DOHH2 (cell line): ENCODE results near the gene DAGLA.

ENCODE experiments used
- H3F3A ChIP-seq: fragments of 200-600 bp; sonication (generic), shearing (Covaris generic); 2 replicates; pipeline ENCODE4 v1.6.0; 2016; ENCODE audit warnings: antibody characterized with exemption, mild to moderate bottlenecking; ENCODE audit not compliant: control insufficient read depth, insufficient read depth
- H3K27ac ChIP-seq: fragments of 200-600 bp; sonication (generic); 2 replicates; pipeline ENCODE4 v1.5.1; 2014; ENCODE audit warnings: low read depth, mild to moderate bottlenecking, low read length, moderate library complexity
- H3K27me3 ChIP-seq: fragments of 200-600 bp; sonication (generic); 2 replicates; pipeline ENCODE4 v1.6.1; 2014; ENCODE audit warnings: mild to moderate bottlenecking, low read length, mixed read lengths; ENCODE audit not compliant: control insufficient read depth
- H3K36me3 ChIP-seq: fragments of 200-600 bp; sonication (generic); 2 replicates; pipeline ENCODE4 v1.6.1; 2014; ENCODE audit warnings: mild to moderate bottlenecking, low read length, moderate library complexity, mixed read lengths; ENCODE audit not compliant: control insufficient read depth
- H3K4me1 ChIP-seq: fragments of 200-600 bp; sonication (generic); 2 replicates; pipeline ENCODE4 v1.6.1; 2014; ENCODE audit warnings: mild to moderate bottlenecking, low read length, mixed read lengths; ENCODE audit not compliant: control insufficient read depth
- H3K4me2 ChIP-seq: fragments of 200-600 bp; sonication (generic); 2 replicates; pipeline ENCODE4 v1.6.0; 2014; ENCODE audit warnings: mild to moderate bottlenecking, low read length, moderate library complexity
- H3K4me3 ChIP-seq: fragments of 200-600 bp; sonication (generic); 2 replicates; pipeline ENCODE4 v1.5.1; 2014; ENCODE audit warnings: mild to moderate bottlenecking, low read length, mixed read lengths
- H3K79me2 ChIP-seq: fragments of 200-600 bp; sonication (generic); 2 replicates; pipeline ENCODE4 v1.6.1; 2014; ENCODE audit warnings: mild to moderate bottlenecking, low read length, mixed read lengths; ENCODE audit not compliant: control insufficient read depth
- H3K9me2 ChIP-seq: fragments of 200-600 bp; sonication (generic); replicated peaks from 2 replicates; pipeline ENCODE4 v1.6.1; 2014; ENCODE audit warnings: mild to moderate bottlenecking, low read length, mixed read lengths; ENCODE audit not compliant: control insufficient read depth
- H3K9me3 ChIP-seq: fragments of 200-600 bp; sonication (generic); 2 replicates; pipeline ENCODE4 v1.6.1; 2014; ENCODE audit warnings: antibody characterized with exemption, low read length, mixed read lengths; ENCODE audit not compliant: control insufficient read depth, insufficient read depth
- H4K20me1 ChIP-seq: fragments of 200-600 bp; sonication (generic); 2 replicates; pipeline ENCODE4 v1.6.0; 2014; ENCODE audit warnings: low read depth, mild to moderate bottlenecking, antibody characterized with exemption, low read length, moderate library complexity; ENCODE audit not compliant: control insufficient read depth, insufficient read depth
- CTCF ChIP-seq: fragments of 200-600 bp; sonication (generic); IDR thresholded peaks from one replicate; pipeline ENCODE4 v1.5.1; 2014; ENCODE audit warnings: antibody characterized with exemption, mild to moderate bottlenecking, low read depth, low read length; ENCODE audit not compliant: poor library complexity, severe bottlenecking
- EZH2phosphoT487 ChIP-seq: fragments of 200-600 bp; sonication (generic); IDR thresholded peaks from 2 replicates; pipeline ENCODE4 v1.6.1; 2017; ENCODE audit warnings: borderline replicate concordance, mild to moderate bottlenecking, antibody characterized with exemption, low read length, moderate library complexity, mixed read lengths

The DAGLA gene

GRCh38 chr11:61749591-61750217 is 69.5 kb downstream of the DAGLA start:
- no peaks in the 10 kb centered on the region for H3K36me3 ChIP-seq
- no peak overlapping the region for H3K27ac ChIP-seq
- no peak overlapping the region for H3K4me3 ChIP-seq
- H3K9me2 ChIP-seq: no peaks in the 10 kb centered on the region
- TF ChIP-seq CTCF: no peak
- TF ChIP-seq EZH2phosphoT487: no peak
- H3K4me2 ChIP-seq: no peak overlapping the region
- H3K4me1 ChIP-seq: no peaks in the 10 kb centered on the region
- no peaks in the 10 kb centered on the region for H3K79me2 ChIP-seq
- no peaks in the 10 kb centered on the region for H3F3A ChIP-seq
- no peaks in the 10 kb centered on the region for H4K20me1 ChIP-seq
- peaks cover 39% of the 10 kb centered on the region for H3K27me3 ChIP-seq
- no peaks in the 10 kb centered on the region for H3K9me3 ChIP-seq

DNA sequence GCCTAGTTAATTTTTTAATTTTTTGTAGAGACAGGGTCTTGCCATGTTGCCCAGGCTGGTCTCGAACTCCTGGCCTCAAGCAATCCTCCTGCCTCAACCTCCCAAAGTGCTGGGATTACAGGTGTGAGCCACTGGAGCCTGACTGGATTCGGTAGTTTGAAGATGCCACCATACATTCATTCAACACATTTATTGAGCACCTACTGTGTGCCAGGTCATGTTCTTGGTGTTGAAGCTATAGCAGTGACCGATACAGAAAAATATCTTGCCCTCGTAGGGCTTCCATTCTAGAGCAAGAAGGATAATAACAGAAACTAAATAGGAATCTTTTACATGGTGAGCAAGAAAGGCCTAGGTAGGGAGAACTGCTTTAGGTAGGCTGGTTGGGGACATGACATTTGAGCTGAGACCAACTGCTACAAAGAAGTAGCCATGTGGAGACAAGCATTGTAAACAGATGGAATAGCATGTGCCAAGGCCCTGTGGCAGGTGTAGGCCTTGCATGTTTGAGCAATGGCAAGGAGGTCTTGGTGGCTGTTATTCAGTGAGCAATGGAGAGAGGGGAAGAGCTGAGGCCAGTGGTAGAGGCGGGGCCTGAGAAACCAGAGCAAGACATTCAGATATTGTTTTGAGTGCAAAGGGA is 70.6 kb downstream of the DAGLA start:
- no peaks in the 10 kb centered on the region for H3F3A ChIP-seq
- no peak overlapping the region for H3K27ac ChIP-seq
- H3K9me2 ChIP-seq: no peaks in the 10 kb centered on the region
- H3K9me3 ChIP-seq: no peaks in the 10 kb centered on the region
- no peaks in the 10 kb centered on the region for H3K79me2 ChIP-seq
- no peak overlapping the region for H3K4me3 ChIP-seq
- no peaks in the 10 kb centered on the region for H3K36me3 ChIP-seq
- H4K20me1 ChIP-seq: no peaks in the 10 kb centered on the region
- peaks cover 39% of the 10 kb centered on the region for H3K27me3 ChIP-seq
- no peaks in the 10 kb centered on the region for H3K4me1 ChIP-seq
- TF ChIP-seq EZH2phosphoT487: no peak
- TF ChIP-seq CTCF: no peak
- H3K4me2 ChIP-seq: no peak overlapping the region

DNA sequence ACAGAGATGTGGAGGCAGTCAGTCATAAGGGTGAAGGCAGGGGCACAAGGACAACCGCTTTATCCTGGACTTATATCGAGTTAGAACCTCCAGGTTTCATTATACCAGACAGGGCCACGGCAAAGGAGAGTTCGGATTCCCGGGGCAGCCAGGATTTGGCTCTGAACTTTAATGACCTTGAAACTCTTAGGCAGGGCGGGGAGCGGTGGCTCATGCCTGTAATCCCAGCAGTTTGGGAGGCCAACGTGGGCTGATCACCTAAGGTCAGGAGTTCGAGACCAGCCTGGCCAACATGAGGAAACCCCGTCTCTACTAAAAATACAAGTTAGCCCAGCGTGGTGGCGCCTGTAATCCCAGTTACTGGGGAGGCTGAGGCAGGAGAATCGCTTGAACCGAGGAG is 71.2 kb downstream of the DAGLA start:
- H3K27me3 ChIP-seq: peaks cover 39% of the 10 kb centered on the region
- no peaks in the 10 kb centered on the region for H4K20me1 ChIP-seq
- no peak overlapping the region for H3K27ac ChIP-seq
- H3K9me2 ChIP-seq: no peaks in the 10 kb centered on the region
- H3K9me3 ChIP-seq: no peaks in the 10 kb centered on the region
- H3K36me3 ChIP-seq: no peaks in the 10 kb centered on the region
- no peak for TF ChIP-seq EZH2phosphoT487
- no peak for TF ChIP-seq CTCF
- no peak overlapping the region for H3K4me2 ChIP-seq
- no peaks in the 10 kb centered on the region for H3K4me1 ChIP-seq
- no peaks in the 10 kb centered on the region for H3K79me2 ChIP-seq
- no peak overlapping the region for H3K4me3 ChIP-seq
- H3F3A ChIP-seq: no peaks in the 10 kb centered on the region
